Hippocampal formation (tissue), 2 donors: ENCODE data around the gene ELMO2.

Source experiments
- DNase-seq, 2 donors: peaks; one replicate each; lab custom pipeline; 2025; lab: John Stamatoyannopoulos, UW

ELMO2 gene

GRCh38 chr20:46406200-46406985 lies at the start of gene ELMO2:
Gene ELMO2, minus strand, starts transcription at chr20:46406615. Its CDS starts 12,133 bp downstream, at chr20:46394482.
- DNase-seq: peak; percentile 96 to 99

- no peak for DNase-seq
Observed at GRCh38 chr20:46455729-46456128, 49.3 kb upstream of the ELMO2 start.

- no peak for DNase-seq
Observed at GRCh38 chr20:46446851-46447250, 40.4 kb upstream of the ELMO2 start.

GRCh38 chr20:46439837-46440236 lies 33.4 kb upstream of the ELMO2 start:
- DNase-seq: no peak

- DNase-seq: peak; percentile 64 to 89
Observed at GRCh38 chr20:46438156-46438750, 31.8 kb upstream of the ELMO2 start.

GRCh38 chr20:46435146-46435545 lies 28.7 kb upstream of the ELMO2 start:
- DNase-seq: no peak

GRCh38 chr20:46434597-46434996 lies 28.2 kb upstream of the ELMO2 start:
- DNase-seq: no peak

- DNase-seq: no peak
Observed at GRCh38 chr20:46433051-46433450, 26.6 kb upstream of the ELMO2 start.

- DNase-seq: peak; percentile 70 to 85
Observed at GRCh38 chr20:46430921-46431712, 24.7 kb upstream of the ELMO2 start.

GRCh38 chr20:46427384-46427783 lies 21.0 kb upstream of the ELMO2 start:
- DNase-seq: no peak

- no peak for DNase-seq
Observed at GRCh38 chr20:46423882-46424482, 17.6 kb upstream of the ELMO2 start.

GRCh38 chr20:46423342-46423741 lies 16.9 kb upstream of the ELMO2 start:
- DNase-seq: no peak

- DNase-seq: no peak
Observed at GRCh38 chr20:46420878-46421277, 14.5 kb upstream of the ELMO2 start.

GRCh38 chr20:46419882-46420281 lies 13.5 kb upstream of the ELMO2 start:
- no peak for DNase-seq

GRCh38 chr20:46416839-46417238 lies 10.4 kb upstream of the ELMO2 start:
- DNase-seq: no peak

GRCh38 chr20:46416421-46416820 lies 10.0 kb upstream of the ELMO2 start:
- no peak for DNase-seq

- no peak for DNase-seq
Observed at GRCh38 chr20:46415773-46416172, 9.4 kb upstream of the ELMO2 start.

- DNase-seq: no peak
Observed at GRCh38 chr20:46414608-46415007, 8.2 kb upstream of the ELMO2 start.

- DNase-seq: no peak
Observed at GRCh38 chr20:46411637-46412036, 5.2 kb upstream of the ELMO2 start.

GRCh38 chr20:46408281-46408731 lies 1.9 kb upstream of the ELMO2 start:
- DNase-seq: no peak

GRCh38 chr20:46407671-46407996 lies 1.2 kb upstream of the ELMO2 start:
- no peak for DNase-seq

- DNase-seq: peak; percentile 61 to 67
Observed at GRCh38 chr20:46406986-46407670, 713 bp upstream of the ELMO2 start.
